Kidney epithelial cell (primary cell): Measurements from ENCODE around the gene DDX55. TPM values are rescaled to one million over a fixed set of nuclear protein-coding genes. Genes with fewer than 3 reads are reported as not detected.
"Not testable (repeated sequence)": the region's sequence is repeated elsewhere in the genome, so short reads cannot be mapped to it uniquely, and the experiment has no call there.

Experiments used
- DNase-seq: peaks from one replicate; pipeline ENCODE4 v3.0.0-alpha.2; 2010; ENCODE audit warnings: low read depth
- H3K27me3 ChIP-seq: 2 replicates; pipeline ENCODE4 v1.6.0; 2011; ENCODE audit warnings: low read length; ENCODE audit not compliant: control insufficient read depth, insufficient read depth
- H3K36me3 ChIP-seq: 2 replicates; pipeline ENCODE4 v1.5.1; 2011; ENCODE audit warnings: low read length; ENCODE audit not compliant: control insufficient read depth, insufficient read depth
- H3K4me3 ChIP-seq: 2 replicates; pipeline ENCODE4 v1.5.1; 2011; ENCODE audit warnings: low read depth, mild to moderate bottlenecking, control low read depth, low read length
- CTCF ChIP-seq: IDR thresholded peaks from 2 replicates; pipeline ENCODE4 v1.5.1; 2011; ENCODE audit warnings: mild to moderate bottlenecking, moderate library complexity, low read length, control low read depth, inconsistent platforms; ENCODE audit not compliant: insufficient read depth, poor library complexity, severe bottlenecking
- total RNA-seq: library from RNA; depleted of rRNA; stranded (reverse); fragments of >200 nt; gene quantifications from 2 replicates; pipeline ENCODE4 v1.2.3, GENCODE V29; 2015

Gene DDX55
- total RNA-seq, 1 donor from 2014 or later: 16.2 TPM

GRCh38 chr12:123573870-123574269 is 28.0 kb upstream of the DDX55 start:
- TF ChIP-seq CTCF: no peak
- Histone ChIP-seq H3K36me3 (no peaks in the 10 kb centered on the region), H3K4me3 (no peak overlapping the region), H3K27me3 (no peaks in the 10 kb centered on the region)
- no peak for DNase-seq

GRCh38 chr12:123576611-123577010 is 25.3 kb upstream of the DDX55 start:
- H3K36me3 ChIP-seq: no peaks in the 10 kb centered on the region
- no peak overlapping the region for H3K4me3 ChIP-seq
- no peak for TF ChIP-seq CTCF
- no peaks in the 10 kb centered on the region for H3K27me3 ChIP-seq
- no peak for DNase-seq

GRCh38 chr12:123578243-123578642 is 23.7 kb upstream of the DDX55 start:
- no peak for TF ChIP-seq CTCF
- no peak for DNase-seq
- Histone ChIP-seq H3K36me3 (no peaks in the 10 kb centered on the region), H3K27me3 (no peaks in the 10 kb centered on the region), H3K4me3 (no peak overlapping the region)

GRCh38 chr12:123578829-123579228 is 23.1 kb upstream of the DDX55 start:
- not testable (repeated sequence) for H3K27me3 ChIP-seq, H3K4me3 ChIP-seq, DNase-seq, H3K36me3 ChIP-seq

- H3K4me3 ChIP-seq: no peak overlapping the region
- H3K27me3 ChIP-seq: no peaks in the 10 kb centered on the region
- H3K36me3 ChIP-seq: no peaks in the 10 kb centered on the region
- DNase-seq: no peak
- TF ChIP-seq CTCF: no peak
Measured at GRCh38 chr12:123580772-123581171, 21.1 kb upstream of the DDX55 start.

GRCh38 chr12:123591702-123592481 is 10.0 kb upstream of the DDX55 start:
- no peaks in the 10 kb centered on the region for H3K27me3 ChIP-seq
- no peak overlapping the region for H3K4me3 ChIP-seq
- DNase-seq: no peak
- TF ChIP-seq CTCF: no peak
- no peaks in the 10 kb centered on the region for H3K36me3 ChIP-seq
